RCC 7860 (cell line): Measurements from ENCODE around the gene NUDT2.

Experiments
- DNase-seq: peaks from one replicate; pipeline ENCODE4 v3.0.0-alpha.2; 2015; ENCODE audit warnings: low spot score
- FAIRE-seq: peaks from 2 replicates; lab custom pipeline; 2012; peaks lifted over from hg19 to GRCh38; lab: Jason Lieb, UNC

Gene NUDT2

DNA sequence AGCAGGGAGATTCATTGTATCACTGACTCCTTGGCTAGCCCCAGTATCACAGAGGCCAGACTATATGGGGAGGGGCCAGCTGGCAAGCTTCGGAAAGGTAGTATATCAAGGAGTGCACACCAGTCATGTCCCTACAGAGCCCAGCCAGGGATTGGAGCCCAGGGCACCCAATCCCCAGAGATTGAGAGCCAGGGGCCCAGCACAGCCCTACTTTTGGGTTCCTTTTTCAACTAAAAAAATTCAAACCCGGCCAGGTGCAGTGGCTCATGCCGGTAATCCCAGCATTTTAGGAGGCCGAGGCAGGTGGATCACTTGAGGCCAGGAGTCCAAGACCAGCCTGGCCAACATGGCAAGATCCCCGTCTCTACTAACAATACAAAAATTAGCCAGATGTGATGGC, 52.7 kb downstream of the NUDT2 start:
- FAIRE-seq, result no peak
- no peak for DNase-seq

DNA sequence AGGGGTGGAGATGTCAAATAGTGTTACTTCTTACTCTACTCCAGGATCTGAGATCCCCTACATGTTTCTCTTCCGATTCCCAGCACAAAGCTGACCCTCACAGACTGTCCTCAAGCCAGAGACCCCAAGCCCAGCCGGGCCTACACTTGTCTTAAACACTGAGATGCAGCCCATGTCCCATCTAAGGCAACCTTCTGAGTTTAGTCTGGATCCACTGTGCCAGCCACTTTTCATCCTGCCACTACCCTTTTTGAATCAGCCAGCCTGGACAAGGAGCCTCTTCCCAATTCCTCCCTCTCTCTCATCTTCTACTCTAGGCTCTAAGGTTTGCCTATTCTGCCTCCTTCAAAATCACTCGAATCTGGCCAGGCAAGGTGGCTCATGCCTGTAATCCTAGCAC, 53.5 kb downstream of the NUDT2 start:
- FAIRE-seq, result no peak
- no peak for DNase-seq

DNA sequence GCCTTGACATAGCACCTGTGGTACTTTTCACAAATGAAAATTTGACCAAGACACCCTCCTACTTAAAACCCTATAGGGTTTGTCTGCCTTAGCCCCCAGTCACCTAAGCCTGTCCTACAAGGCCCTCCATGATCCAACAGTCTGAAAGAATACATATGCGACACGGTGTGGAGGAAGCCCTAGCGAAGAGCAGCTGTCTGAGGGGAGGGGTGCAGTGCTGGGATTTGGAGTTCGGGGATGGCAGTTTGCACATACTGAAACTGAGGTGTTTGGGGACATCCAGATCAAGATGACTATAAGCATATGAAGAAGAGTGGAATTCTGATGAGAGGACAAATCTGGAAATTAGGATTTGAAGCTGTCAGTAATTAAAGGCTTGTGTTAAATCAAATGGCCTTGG, 54.5 kb downstream of the NUDT2 start:
- no peak for FAIRE-seq
- DNase-seq, result no peak

DNA sequence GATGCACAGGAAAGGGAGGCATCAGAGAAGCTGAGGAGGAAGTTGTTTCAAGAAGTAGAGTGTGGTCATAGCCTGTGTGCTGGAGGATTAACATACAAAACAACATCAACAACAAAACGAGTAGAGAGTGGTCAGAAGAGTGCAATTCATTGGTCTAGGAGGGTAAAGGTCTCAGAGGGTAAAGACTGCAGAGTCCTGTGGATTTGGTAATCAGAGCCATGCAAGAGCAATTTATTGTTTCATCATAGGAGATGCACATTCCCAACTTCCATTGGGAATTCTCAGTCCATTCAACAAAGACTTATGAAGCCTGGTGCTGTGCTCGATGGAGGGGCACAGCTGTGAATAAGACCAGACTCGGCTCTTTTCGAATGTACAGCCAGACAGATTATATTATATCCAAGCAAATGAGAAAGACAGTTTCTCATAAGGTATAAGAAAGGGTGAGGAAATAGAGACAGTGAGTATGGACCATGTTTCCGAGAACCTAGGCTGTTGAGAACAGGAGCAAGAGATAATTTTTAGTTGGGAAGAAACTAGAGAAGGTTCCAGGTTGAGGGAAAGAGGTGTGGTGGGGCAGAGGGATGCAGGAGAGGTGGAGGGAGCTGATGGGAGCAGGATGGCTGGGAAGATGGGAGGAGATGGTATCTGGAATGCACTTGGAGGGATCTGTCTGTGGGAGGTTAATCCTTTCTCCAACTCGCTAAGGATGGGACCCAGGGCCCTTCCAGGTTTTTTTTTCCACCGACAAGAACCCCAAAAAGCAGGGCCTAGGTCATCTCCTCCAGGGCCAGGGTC, 55.2 kb downstream of the NUDT2 start:
- DNase-seq, result no peak
- FAIRE-seq, result no peak

DNA sequence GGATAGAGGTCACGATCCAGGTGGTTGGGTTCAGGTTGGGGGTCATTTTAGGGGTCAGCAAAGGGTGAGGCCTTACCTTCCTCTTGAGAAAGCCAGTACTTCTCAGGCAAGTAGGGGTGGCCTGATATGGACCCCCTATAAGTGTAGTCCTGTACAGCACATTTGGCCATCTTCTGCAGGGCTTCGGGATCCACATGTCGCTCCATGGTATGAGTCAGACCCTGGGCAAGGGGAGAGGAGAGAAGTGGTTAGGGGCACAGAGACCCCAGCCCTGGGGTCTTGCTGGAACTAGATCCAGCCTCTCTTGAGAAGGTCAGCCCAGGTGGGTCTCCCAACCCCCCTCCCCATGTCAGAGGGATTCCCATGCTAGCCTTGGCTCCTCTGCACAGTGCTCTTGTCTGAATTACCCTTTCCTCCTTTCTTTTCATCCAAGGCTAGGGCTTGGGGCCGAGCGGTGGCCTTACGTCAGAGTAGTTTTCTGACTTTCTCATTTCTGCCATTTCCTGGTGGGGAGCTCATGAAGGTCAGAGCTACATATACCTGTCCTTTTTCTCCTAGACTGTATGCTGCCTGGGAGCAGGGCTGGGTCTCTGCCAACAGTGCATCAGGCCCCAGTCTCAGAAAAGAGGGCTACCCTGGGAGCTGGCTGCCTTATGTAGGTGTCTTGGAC, 56.3 kb downstream of the NUDT2 start:
- FAIRE-seq (no peak), DNase-seq (no peak)

DNA sequence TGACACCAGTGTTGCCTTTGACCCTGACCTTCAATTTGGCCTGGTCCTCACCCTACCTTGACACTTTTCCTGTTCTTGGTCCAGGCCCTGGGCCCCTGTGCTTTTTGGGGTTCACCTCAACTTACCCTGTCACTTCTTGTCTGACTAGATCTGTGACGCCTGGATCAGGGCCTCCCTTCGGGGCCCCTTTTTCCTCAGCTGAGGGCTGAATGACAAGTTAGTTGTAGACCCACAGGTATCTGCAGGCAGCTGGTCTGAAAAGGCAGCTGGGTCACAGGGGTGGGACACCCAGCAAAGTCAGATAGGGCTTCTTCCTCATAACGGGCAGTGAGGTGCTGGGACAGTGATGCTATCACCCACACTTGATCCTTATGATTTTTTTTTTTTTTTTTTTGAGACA, 57.3 kb downstream of the NUDT2 start:
- DNase-seq (no peak), FAIRE-seq (no peak)

DNA sequence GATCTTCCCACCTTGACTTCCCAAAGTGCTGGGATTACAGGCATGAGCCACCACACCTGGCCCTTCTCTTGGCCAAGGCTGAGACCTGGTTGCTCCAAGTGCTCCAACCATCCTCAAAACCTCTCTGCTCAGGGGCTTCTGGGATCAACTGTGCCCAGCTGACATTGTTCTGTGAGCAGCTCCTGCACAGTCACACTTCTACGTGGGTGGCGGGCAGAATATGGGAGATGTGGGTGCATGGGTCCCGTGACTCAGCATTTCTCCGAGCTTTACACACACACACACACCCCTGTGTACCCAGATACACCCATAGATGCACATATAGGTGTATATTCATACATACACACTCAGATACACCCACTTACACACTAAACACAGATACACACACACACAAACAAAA, 57.9 kb downstream of the NUDT2 start:
- FAIRE-seq (no peak), DNase-seq (no peak)

DNA sequence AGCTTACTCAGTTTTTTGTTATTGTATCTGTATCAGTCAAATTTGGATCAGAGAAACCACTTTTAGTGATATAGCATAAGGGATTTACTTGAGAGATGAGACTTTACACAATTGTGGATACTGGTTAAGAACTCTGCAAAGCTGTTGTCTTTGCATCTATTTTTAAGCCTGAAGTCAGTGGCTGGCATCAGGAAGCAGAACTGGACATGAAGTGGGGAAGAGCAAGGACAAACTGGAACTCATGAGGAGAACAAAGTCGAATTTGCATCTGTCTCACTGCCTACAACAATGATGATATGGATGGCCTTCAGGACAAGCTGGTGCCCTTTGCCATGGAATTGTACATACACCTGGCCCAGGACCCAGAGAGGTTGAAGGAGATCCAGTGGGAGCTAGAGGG, 63.1 kb downstream of the NUDT2 start:
- DNase-seq, result no peak
- no peak for FAIRE-seq
